Measurements from ENCODE around the gene TTC7B.

Gene TTC7B

GRCh38 chr14:90487462-90487861 is 328.8 kb downstream of the TTC7B start:
- DNase-seq (ENCODE audit: low read depth), result no peak

- DNase-seq (ENCODE audit: low read depth), result no peak
Measured at GRCh38 chr14:90487031-90487430, 329.2 kb downstream of the TTC7B start.

- DNase-seq (ENCODE audit: low read depth), result no peak
Measured at GRCh38 chr14:90484291-90484690, 331.9 kb downstream of the TTC7B start.

DNA sequence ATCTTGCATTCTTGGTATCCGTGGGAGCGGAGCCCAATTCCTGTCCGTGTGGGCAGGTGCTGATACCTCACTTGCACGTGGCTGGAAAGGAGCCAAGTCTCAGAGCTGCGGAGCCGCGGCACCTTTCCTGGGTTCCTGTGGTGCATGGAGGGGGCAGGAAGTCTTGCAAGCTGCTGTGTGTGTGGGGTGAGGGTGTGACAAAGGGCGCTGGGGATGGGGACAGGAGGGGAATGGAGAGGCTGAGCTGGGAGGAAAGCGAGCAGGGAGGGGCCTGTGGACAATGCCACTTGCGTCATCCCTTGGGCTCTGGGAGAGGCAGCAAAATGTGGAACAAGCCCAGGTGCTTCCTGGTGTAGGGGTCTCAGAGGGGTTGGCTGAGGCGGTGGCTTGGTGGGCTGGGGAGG is 332.7 kb downstream of the TTC7B start:
- DNase-seq (ENCODE audit: low read depth), result no peak

GRCh38 chr14:90483117-90483516 is 333.1 kb downstream of the TTC7B start:
- no peak for DNase-seq (ENCODE audit: low read depth)

DNA sequence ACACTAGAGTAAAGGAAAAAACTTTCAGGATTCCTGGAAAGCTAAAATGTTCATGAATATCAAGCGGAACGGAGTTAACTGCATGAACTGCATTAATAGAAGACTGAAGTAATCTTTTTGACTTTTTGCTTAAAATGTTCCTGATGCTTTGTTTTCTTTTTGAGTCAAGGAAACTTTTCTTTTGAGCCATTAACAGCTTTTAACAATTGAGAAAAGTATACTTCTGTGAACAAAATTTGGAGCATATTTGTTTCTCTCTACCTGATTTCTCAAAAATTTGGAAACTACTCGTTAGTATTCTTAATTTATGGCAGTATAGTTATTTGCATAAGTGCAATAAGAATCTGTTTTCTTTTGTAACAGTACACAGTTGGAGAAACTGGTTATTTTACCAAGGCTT is 340.9 kb downstream of the TTC7B start:
- DNase-seq (ENCODE audit: low read depth), result no peak

Measured in HS-27A (cell line).